Kidney (tissue), 14 donors: ENCODE data around the gene FAM13B. TPM values are rescaled to one million over a fixed set of nuclear protein-coding genes. Genes with fewer than 3 reads are reported as not detected.

ENCODE experiments used
- DNase-seq, 5 donors: peaks; one replicate each; pipeline ENCODE4 v3.0.0-alpha.2; 2013 to 2020
- FAIRE-seq: peaks from 2 replicates; lab custom pipeline; 2012; peaks lifted over from hg19 to GRCh38; lab: Jason Lieb, UNC
- H3K27ac ChIP-seq, 2 donors: one replicate each; pipeline ENCODE4 v1.7.0; 2013; ENCODE audit warnings: low read depth in 2 of 2, low read length in 2 of 2, inconsistent platforms in 1 of 2
- H3K27me3 ChIP-seq: one replicate; pipeline ENCODE4 v1.7.1; 2013; ENCODE audit warnings: low read length, inconsistent platforms; ENCODE audit not compliant: control insufficient read depth, insufficient read depth
- H3K36me3 ChIP-seq, 3 donors: one replicate each; pipeline versions ENCODE4 v1.7.0 to v1.7.1; 2013; ENCODE audit warnings: low read length in 3 of 3, control low read depth in 1 of 3, inconsistent platforms in 1 of 3; ENCODE audit not compliant: insufficient read depth in 3 of 3, control insufficient read depth in 2 of 3
- H3K4me1 ChIP-seq, 3 donors: one replicate each; pipeline versions ENCODE4 v1.7.0 to v1.7.1; 2013; ENCODE audit warnings: low read length in 3 of 3, inconsistent platforms in 1 of 3, low read depth in 1 of 3; ENCODE audit not compliant: control insufficient read depth in 2 of 3, insufficient read depth in 2 of 3
- H3K4me3 ChIP-seq, 3 donors: one replicate each; pipeline versions ENCODE4 v1.7.0 to v1.8.1; 2013; ENCODE audit warnings: low read length in 3 of 3, control low read depth in 1 of 3, inconsistent platforms in 1 of 3
- H3K9ac ChIP-seq, 3 donors: one replicate each; pipeline versions ENCODE4 v1.7.0 to v1.7.1; 2013; ENCODE audit warnings: low read length in 3 of 3, control low read depth in 1 of 3, inconsistent platforms in 1 of 3
- H3K9me3 ChIP-seq, 3 donors: one replicate each; pipeline versions ENCODE4 v1.7.0 to v1.7.1; 2013; ENCODE audit warnings: low read length in 3 of 3, control low read depth in 1 of 3, inconsistent platforms in 1 of 3; ENCODE audit not compliant: control insufficient read depth in 2 of 3, insufficient read depth in 1 of 3
- CTCF ChIP-seq: IDR thresholded peaks from 3 replicates; pipeline ENCODE4 v1.5.1; 2012; ENCODE audit warnings: mild to moderate bottlenecking, moderate library complexity, borderline replicate concordance; ENCODE audit not compliant: insufficient read depth; ENCODE audit errors: extremely low read depth
- intact Hi-C: fragments of 100-400 bp; cut with DNase I; formaldehyde crosslinking; loops from one replicate; pipeline ENCODE4 v1.11.1; 2022
- polyA plus RNA-seq: library from polyadenylated mRNA; stranded (reverse); fragments of 350-450 nt; fragmentation: Illumina TruSeq; extraction: RNeasy Lipid Tissue Mini Kit (QIAGEN cat#74804); gene quantifications from one replicate; pipeline ENCODE4 v1.2.3, GENCODE V29; 2014; ENCODE audit warnings: low read depth, low replicate concordance; ENCODE audit not compliant: insufficient read depth
- total RNA-seq: library from RNA; stranded (reverse); fragmentation: NEBNext Ultra II Directional; extraction: Animal tissue kit (Norgen Biotek cat#: 25700); gene quantifications from one replicate; pipeline ENCODE4 v1.2.1, GENCODE V29; 2021
- donor health status: control.
- donor health status: control.
- donor health status: control.
- donor health status: control.
- donor health status: control.
- donor health status: DM: yes; HTN: yes; CAD: no.
- donor health status: Normal renal cell carcinoma (clear cell type).

The FAM13B gene
- total and polyA plus RNA-seq, 2 donors from 2014 or later = 7.6 to 41.8 TPM

DNA sequence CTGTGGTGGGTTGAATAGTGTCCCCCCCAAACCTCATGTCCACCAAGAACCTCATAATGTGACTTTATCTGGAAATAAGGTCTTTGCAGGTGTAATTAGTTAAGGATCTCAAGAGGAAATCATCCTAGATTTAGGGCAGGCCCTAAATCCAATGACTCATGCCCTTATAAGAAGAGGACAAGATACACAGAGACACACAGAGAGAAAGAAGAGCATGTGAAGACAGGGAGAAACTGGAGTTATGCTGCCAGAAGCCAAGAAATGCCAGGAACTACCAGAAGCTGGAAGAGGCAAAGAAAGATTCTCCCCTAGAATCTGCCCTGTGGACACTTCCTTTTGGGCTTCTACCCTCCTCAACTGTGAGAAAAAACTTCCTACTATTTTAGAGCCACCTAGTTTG lies 8.8 kb downstream of the FAM13B start:
- H3K9me3 ChIP-seq = no peaks in the 10 kb centered on the region
- DNase-seq = no peak
- no peak for TF ChIP-seq CTCF
- H3K4me3 ChIP-seq = no peak overlapping the region
- no peak for FAIRE-seq
- no peak overlapping the region for H3K27ac ChIP-seq
- H3K9ac ChIP-seq = no peak overlapping the region
- intact Hi-C loops = no loop called here
- H3K4me1 ChIP-seq = peaks cover 0 to 2% (median 0%) of the 10 kb centered on the region in 3 donors
- no peaks in the 10 kb centered on the region for H3K27me3 ChIP-seq
- no peaks in the 10 kb centered on the region for H3K36me3 ChIP-seq

DNA sequence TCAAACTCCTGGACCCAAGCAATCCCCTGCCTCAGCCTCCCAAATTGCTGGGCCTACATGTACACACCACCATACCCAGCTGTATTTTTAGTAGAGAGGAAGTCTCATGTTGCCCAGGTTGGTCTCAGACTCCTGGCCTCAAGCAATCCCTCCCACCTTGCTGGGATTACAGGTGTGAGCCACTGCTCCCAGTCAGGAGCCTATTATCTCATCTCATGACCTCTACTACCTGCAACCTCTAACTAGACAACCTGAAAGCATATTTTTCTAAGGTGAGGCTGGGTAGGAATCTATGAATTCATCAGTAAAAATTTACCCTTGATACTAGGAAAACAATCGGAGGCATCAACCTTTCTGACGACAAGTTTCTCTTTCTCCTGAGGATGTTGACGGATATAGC lies 10.0 kb downstream of the FAM13B start:
- H3K4me3 ChIP-seq = no peak overlapping the region
- no peak overlapping the region for H3K27ac ChIP-seq
- intact Hi-C loops = no loop called here
- no peak for FAIRE-seq
- peaks cover 0 to 7% (median 4%) of the 10 kb centered on the region in 3 donors for H3K36me3 ChIP-seq
- no peaks in the 10 kb centered on the region for H3K27me3 ChIP-seq
- H3K4me1 ChIP-seq = peaks cover 0 to 2% (median 0%) of the 10 kb centered on the region in 3 donors
- no peak overlapping the region for H3K9ac ChIP-seq
- no peak for TF ChIP-seq CTCF
- DNase-seq = no peak
- no peaks in the 10 kb centered on the region for H3K9me3 ChIP-seq

DNA sequence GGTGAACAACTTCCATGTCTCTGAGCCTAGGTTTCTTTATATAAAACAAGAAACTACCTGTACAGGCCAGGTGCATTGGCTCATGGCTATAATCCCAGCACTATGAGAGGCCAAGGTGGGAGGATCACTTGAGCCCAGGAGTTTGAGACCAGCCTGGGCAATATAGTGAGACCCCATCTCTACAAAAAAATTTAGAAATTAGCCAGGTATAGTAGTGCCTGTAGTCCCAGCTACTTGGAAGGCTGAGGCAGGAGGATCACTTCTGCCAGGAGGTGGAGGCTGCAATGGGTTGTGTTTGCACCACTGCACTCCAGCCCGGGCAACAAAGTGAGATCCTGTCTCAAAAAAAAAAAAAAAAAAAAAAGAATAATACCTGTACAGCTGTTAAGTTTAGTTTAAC lies 11.1 kb downstream of the FAM13B start:
- DNase-seq (no peak), FAIRE-seq (no peak)
- H3K27me3 ChIP-seq = no peaks in the 10 kb centered on the region
- H3K27ac ChIP-seq = no peak overlapping the region
- H3K9ac ChIP-seq = no peak overlapping the region
- no peak for TF ChIP-seq CTCF
- H3K4me3 ChIP-seq = no peak overlapping the region
- no peaks in the 10 kb centered on the region for H3K9me3 ChIP-seq
- peaks cover 0 to 2% (median 0%) of the 10 kb centered on the region in 3 donors for H3K4me1 ChIP-seq
- peaks cover 0 to 11% (median 8%) of the 10 kb centered on the region in 3 donors for H3K36me3 ChIP-seq
- intact Hi-C loops = no loop called here

DNA sequence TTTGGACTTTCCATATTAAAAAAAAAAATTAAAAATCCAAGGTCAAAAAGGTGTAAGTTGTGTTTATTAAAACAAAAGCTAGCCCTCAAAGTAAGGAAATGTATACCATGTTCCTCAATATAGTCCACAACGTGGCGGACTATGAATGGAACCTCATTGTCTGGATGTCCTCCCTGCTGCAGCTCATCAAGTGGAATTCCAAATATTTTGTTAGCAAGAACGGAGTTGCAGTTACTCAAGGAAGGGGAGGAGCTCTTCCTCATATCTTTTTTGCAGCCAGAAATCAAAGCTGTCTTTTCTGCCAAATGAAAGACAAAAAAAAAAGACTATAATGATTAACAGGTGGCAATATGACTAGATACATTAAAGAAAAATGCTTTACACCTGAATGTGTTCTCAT lies 14.0 kb downstream of the FAM13B start:
- no peak for TF ChIP-seq CTCF
- Histone ChIP-seq H3K36me3 (peaks cover 0 to 11% (median 8%) of the 10 kb centered on the region in 3 donors), H3K27me3 (no peaks in the 10 kb centered on the region), H3K9me3 (no peaks in the 10 kb centered on the region), H3K9ac (no peak overlapping the region), H3K4me3 (no peak overlapping the region), H3K27ac (no peak overlapping the region), H3K4me1 (peaks cover 0 to 2% (median 0%) of the 10 kb centered on the region in 3 donors)
- intact Hi-C loops = no loop called here
- FAIRE-seq (no peak), DNase-seq (no peak)
